KMS-11 (cell line): Measurements from ENCODE around the gene HCN1.

ENCODE experiments used
- H2AFZ ChIP-seq: fragments of 200-600 bp; sonication (generic); 2 replicates; pipeline ENCODE4 v1.6.1; 2016; ENCODE audit warnings: antibody characterized with exemption, mixed run types, low read depth
- H3K27ac ChIP-seq: fragments of 200-600 bp; sonication (generic); 2 replicates; pipeline ENCODE4 v1.6.1; 2016; ENCODE audit warnings: mild to moderate bottlenecking, mixed run types
- H3K27me3 ChIP-seq: fragments of 200-600 bp; sonication (generic); 2 replicates; pipeline ENCODE4 v1.6.1; 2017; ENCODE audit warnings: mild to moderate bottlenecking, low read depth, mixed run types, moderate library complexity; ENCODE audit not compliant: insufficient read depth
- H3K36me3 ChIP-seq: fragments of 200-600 bp; sonication (generic); 2 replicates; pipeline ENCODE4 v1.6.1; 2017; ENCODE audit warnings: mild to moderate bottlenecking, mixed run types; ENCODE audit not compliant: insufficient read depth
- H3K4me1 ChIP-seq: fragments of 200-600 bp; sonication (generic); 2 replicates; pipeline ENCODE4 v1.6.1; 2016; ENCODE audit warnings: mild to moderate bottlenecking, low read depth, mixed run types; ENCODE audit not compliant: poor library complexity, severe bottlenecking
- H3K4me2 ChIP-seq: fragments of 200-600 bp; sonication (generic); 2 replicates; pipeline ENCODE4 v1.7.0; 2016; ENCODE audit warnings: mild to moderate bottlenecking, mixed run types
- H3K4me3 ChIP-seq: fragments of 200-600 bp; sonication (generic); IDR thresholded peaks from 2 replicates; pipeline ENCODE4 v1.6.1; 2017; ENCODE audit warnings: low read depth, low read length, mixed read lengths; ENCODE audit not compliant: insufficient read depth
- H3K79me2 ChIP-seq: fragments of 200-600 bp; sonication (generic); 2 replicates; pipeline ENCODE4 v1.6.1; 2016; ENCODE audit warnings: low read depth, mixed run types; ENCODE audit not compliant: insufficient read depth
- H3K9ac ChIP-seq: fragments of 200-600 bp; sonication (generic); 2 replicates; pipeline ENCODE4 v1.6.1; 2016; ENCODE audit warnings: mild to moderate bottlenecking, mixed run types
- H4K20me1 ChIP-seq: fragments of 200-600 bp; sonication (generic); 2 replicates; pipeline ENCODE4 v1.6.1; 2016; ENCODE audit warnings: mild to moderate bottlenecking, mixed run types; ENCODE audit not compliant: insufficient read depth
- CTCF ChIP-seq: fragments of 200-600 bp; sonication (generic); conservative IDR thresholded peaks from 2 replicates; pipeline ENCODE4 v1.6.1; 2017; ENCODE audit warnings: low read depth, mild to moderate bottlenecking, antibody characterized with exemption, low read length, moderate library complexity, mixed read lengths

HCN1 gene

GRCh38 chr5:45284436-45284835, 411.7 kb downstream of the HCN1 start:
- Histone ChIP-seq H3K4me1 (no peaks in the 10 kb centered on the region), H3K36me3 (no peaks in the 10 kb centered on the region), H3K4me2 (no peak overlapping the region), H3K79me2 (no peaks in the 10 kb centered on the region), H3K27me3 (no peaks in the 10 kb centered on the region), H4K20me1 (no peaks in the 10 kb centered on the region), H2AFZ (no peak overlapping the region), H3K27ac (no peak overlapping the region), H3K4me3 (no peak overlapping the region), H3K9ac (no peak overlapping the region)
- TF ChIP-seq CTCF, result no peak

- Histone ChIP-seq H3K4me2 (no peak overlapping the region), H3K9ac (no peak overlapping the region), H3K27ac (no peak overlapping the region), H3K79me2 (no peaks in the 10 kb centered on the region), H2AFZ (no peak overlapping the region), H3K27me3 (no peaks in the 10 kb centered on the region), H4K20me1 (no peaks in the 10 kb centered on the region), H3K4me1 (no peaks in the 10 kb centered on the region), H3K36me3 (no peaks in the 10 kb centered on the region), H3K4me3 (no peak overlapping the region)
- TF ChIP-seq CTCF, result no peak
These were observed 415.1 kb downstream of the HCN1 start for GRCh38 chr5:45281081-45281480.

DNA sequence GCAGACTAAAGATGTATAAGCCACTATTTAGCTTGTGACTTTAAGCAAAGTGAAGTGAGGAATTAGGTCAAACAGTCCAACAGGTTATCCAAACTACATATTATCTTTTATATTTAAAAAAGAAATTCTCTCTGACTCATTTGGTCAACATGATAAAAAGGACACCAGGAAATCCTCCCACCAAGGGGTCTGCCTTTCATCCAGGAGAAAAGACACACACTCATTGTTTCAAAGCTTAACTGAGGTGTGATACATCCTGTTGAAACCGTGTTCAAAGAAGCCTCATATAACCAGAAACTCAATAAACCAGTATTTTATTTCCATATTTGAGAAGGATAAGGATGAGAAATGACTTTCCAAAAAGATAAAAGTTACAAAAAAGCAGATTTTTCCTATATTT, 417.1 kb downstream of the HCN1 start:
- H3K4me3 ChIP-seq, result no peak overlapping the region
- no peak overlapping the region for H3K4me2 ChIP-seq
- H3K27ac ChIP-seq, result no peak overlapping the region
- no peaks in the 10 kb centered on the region for H3K27me3 ChIP-seq
- H3K9ac ChIP-seq, result no peak overlapping the region
- H2AFZ ChIP-seq, result no peak overlapping the region
- H3K36me3 ChIP-seq, result no peaks in the 10 kb centered on the region
- H3K79me2 ChIP-seq, result no peaks in the 10 kb centered on the region
- H4K20me1 ChIP-seq, result no peaks in the 10 kb centered on the region
- no peak for TF ChIP-seq CTCF
- no peaks in the 10 kb centered on the region for H3K4me1 ChIP-seq

DNA sequence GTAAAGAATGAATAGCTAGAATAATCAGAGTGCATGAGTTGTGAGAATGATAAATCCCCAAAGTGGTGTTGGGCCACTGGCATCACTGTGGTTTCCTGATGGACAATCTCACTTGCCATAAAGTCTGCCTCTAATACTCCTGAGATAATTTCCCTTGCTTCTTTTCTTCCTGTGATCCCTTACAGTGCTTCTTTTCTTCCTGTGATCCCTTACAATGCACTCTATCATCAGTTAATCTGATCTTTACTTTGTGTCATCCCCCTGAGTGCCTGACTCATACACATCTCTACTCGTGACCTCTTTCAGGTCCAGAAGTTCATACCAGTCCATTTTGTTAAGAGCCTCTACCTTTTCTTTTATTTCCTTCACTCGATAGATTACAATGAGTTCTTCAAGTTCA, 418.3 kb downstream of the HCN1 start:
- H3K79me2 ChIP-seq, result no peaks in the 10 kb centered on the region
- no peak for TF ChIP-seq CTCF
- H2AFZ ChIP-seq, result no peak overlapping the region
- H3K27me3 ChIP-seq, result no peaks in the 10 kb centered on the region
- H3K4me3 ChIP-seq, result no peak overlapping the region
- H3K4me1 ChIP-seq, result no peaks in the 10 kb centered on the region
- H3K36me3 ChIP-seq, result no peaks in the 10 kb centered on the region
- no peaks in the 10 kb centered on the region for H4K20me1 ChIP-seq
- no peak overlapping the region for H3K9ac ChIP-seq
- H3K27ac ChIP-seq, result no peak overlapping the region
- H3K4me2 ChIP-seq, result no peak overlapping the region

GRCh38 chr5:45274241-45274640, 421.9 kb downstream of the HCN1 start:
- no peak overlapping the region for H3K4me3 ChIP-seq
- H2AFZ ChIP-seq, result no peak overlapping the region
- H3K27ac ChIP-seq, result no peak overlapping the region
- H3K4me1 ChIP-seq, result no peaks in the 10 kb centered on the region
- no peaks in the 10 kb centered on the region for H3K27me3 ChIP-seq
- no peaks in the 10 kb centered on the region for H4K20me1 ChIP-seq
- TF ChIP-seq CTCF, result no peak
- H3K9ac ChIP-seq, result no peak overlapping the region
- no peaks in the 10 kb centered on the region for H3K36me3 ChIP-seq
- H3K4me2 ChIP-seq, result no peak overlapping the region
- H3K79me2 ChIP-seq, result no peaks in the 10 kb centered on the region
